GM10847 (cell line): ENCODE results near the gene CPTP.

Source experiments
- POLR2A ChIP-seq: IDR thresholded peaks from 2 replicates; pipeline ENCODE4 v1.6.1; 2011; ENCODE audit not compliant: insufficient read length; ENCODE audit errors: extremely low read depth

CPTP gene

DNA sequence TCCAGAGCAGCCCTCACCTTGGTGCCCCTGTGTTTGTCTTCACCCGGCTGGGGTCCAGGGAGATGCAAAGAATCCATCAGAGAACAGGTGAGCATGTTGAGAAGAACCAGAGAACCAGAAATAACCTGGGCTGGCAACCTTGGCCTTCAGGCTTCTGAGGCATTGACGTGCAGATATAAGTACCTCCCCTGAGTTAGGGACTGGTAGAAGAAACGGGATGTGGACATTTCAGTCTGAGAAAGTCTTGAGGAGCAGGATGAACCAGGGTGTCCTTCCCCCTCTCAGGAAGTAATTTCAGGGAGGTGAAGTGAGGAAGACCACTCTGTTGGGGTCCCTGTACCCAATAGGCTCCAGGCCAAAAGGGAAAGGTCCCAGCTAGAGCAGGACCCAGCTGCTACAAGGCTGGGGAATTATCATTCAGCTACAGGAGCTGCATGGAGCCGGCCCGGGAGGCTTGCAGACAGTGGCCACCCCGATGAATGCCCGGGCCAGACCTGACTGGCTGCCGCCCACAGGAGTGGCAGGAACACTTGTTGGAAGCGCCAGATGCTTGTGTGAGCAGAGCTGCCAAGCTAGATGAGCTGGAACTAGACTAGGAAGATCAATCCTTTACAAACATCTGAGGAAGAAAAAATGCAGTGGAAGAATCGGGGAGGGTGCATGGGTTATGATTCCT is 52.1 kb downstream of the CPTP start:
- TF ChIP-seq POLR2A = no peak

- TF ChIP-seq POLR2A = no peak
These were observed 53.1 kb downstream of the CPTP start for GRCh38 chr1:1377540-1378205.
